Muscle layer of colon (tissue), 2 donors: Measurements from ENCODE around the gene PTPN1.
"Not testable (repeated sequence)": the region's sequence is repeated elsewhere in the genome, so short reads cannot be mapped to it uniquely, and the experiment has no call there.

ENCODE experiments used
- H3K27ac ChIP-seq: one replicate; pipeline ENCODE4 v1.7.0; 2013; ENCODE audit warnings: low read depth, mild to moderate bottlenecking, low read length, moderate library complexity
- H3K27me3 ChIP-seq, 2 donors: one replicate each; pipeline ENCODE4 v1.7.0; 2013; ENCODE audit warnings: low read length in 2 of 2, mild to moderate bottlenecking in 2 of 2; ENCODE audit not compliant: insufficient read depth in 2 of 2, control insufficient read depth in 1 of 2
- H3K36me3 ChIP-seq: one replicate; pipeline ENCODE4 v1.7.0; 2013; ENCODE audit warnings: mild to moderate bottlenecking, low read length; ENCODE audit not compliant: insufficient read depth
- H3K4me1 ChIP-seq: one replicate; pipeline ENCODE4 v1.7.0; 2013; ENCODE audit warnings: mild to moderate bottlenecking, low read length; ENCODE audit not compliant: insufficient read depth
- H3K4me3 ChIP-seq, 2 donors: one replicate each; pipeline ENCODE4 v1.7.0; 2013; ENCODE audit warnings: low read length in 2 of 2, low read depth in 1 of 2, mild to moderate bottlenecking in 1 of 2, moderate library complexity in 1 of 2
- H3K9ac ChIP-seq: one replicate; pipeline ENCODE4 v1.7.0; 2013; ENCODE audit warnings: low read length
- H3K9me3 ChIP-seq: one replicate; pipeline ENCODE4 v1.7.0; 2013; ENCODE audit warnings: mild to moderate bottlenecking, low read length
- donor health status: abdominal sarcoma.
- donor health status: Adenocarcinoma of cecum.

PTPN1 gene

GRCh38 chr20:50607436-50607835 lies 97.3 kb downstream of the PTPN1 start:
- H3K4me1 ChIP-seq: no peaks in the 10 kb centered on the region
- no peak overlapping the region for H3K9ac ChIP-seq
- no peaks in the 10 kb centered on the region for H3K9me3 ChIP-seq
- H3K27me3 ChIP-seq: no peaks in the 10 kb centered on the region
- H3K36me3 ChIP-seq: no peaks in the 10 kb centered on the region
- H3K27ac ChIP-seq: no peak overlapping the region
- no peak overlapping the region for H3K4me3 ChIP-seq

GRCh38 chr20:50607850-50608749 lies 97.9 kb downstream of the PTPN1 start:
- Histone ChIP-seq H3K27me3 (no peaks in the 10 kb centered on the region), H3K9me3 (no peaks in the 10 kb centered on the region), H3K4me1 (no peaks in the 10 kb centered on the region), H3K4me3 (no peak overlapping the region), H3K36me3 (no peaks in the 10 kb centered on the region), H3K9ac (no peak overlapping the region), H3K27ac (no peak overlapping the region)

- H3K4me3 ChIP-seq: no peak overlapping the region
- no peaks in the 10 kb centered on the region for H3K27me3 ChIP-seq
- no peaks in the 10 kb centered on the region for H3K9me3 ChIP-seq
- H3K9ac ChIP-seq: no peak overlapping the region
- H3K4me1 ChIP-seq: no peaks in the 10 kb centered on the region
- no peak overlapping the region for H3K27ac ChIP-seq
- no peaks in the 10 kb centered on the region for H3K36me3 ChIP-seq
Observed at GRCh38 chr20:50608750-50609104, 98.5 kb downstream of the PTPN1 start.

- Histone ChIP-seq H3K36me3 (no peaks in the 10 kb centered on the region), H3K4me1 (no peaks in the 10 kb centered on the region), H3K9me3 (no peaks in the 10 kb centered on the region), H3K9ac (no peak overlapping the region), H3K27ac (no peak overlapping the region), H3K27me3 (no peaks in the 10 kb centered on the region), H3K4me3 (no peak overlapping the region)
Observed at GRCh38 chr20:50609438-50609989, 99.3 kb downstream of the PTPN1 start.

- H3K9me3 ChIP-seq: no peaks in the 10 kb centered on the region
- H3K27ac ChIP-seq: no peak overlapping the region
- no peaks in the 10 kb centered on the region for H3K27me3 ChIP-seq
- no peaks in the 10 kb centered on the region for H3K4me1 ChIP-seq
- no peak overlapping the region for H3K9ac ChIP-seq
- H3K4me3 ChIP-seq: no peak overlapping the region
- no peaks in the 10 kb centered on the region for H3K36me3 ChIP-seq
Observed at GRCh38 chr20:50610212-50610718, 100.1 kb downstream of the PTPN1 start.

GRCh38 chr20:50611128-50611810 lies 101.1 kb downstream of the PTPN1 start:
- no peaks in the 10 kb centered on the region for H3K4me1 ChIP-seq
- no peaks in the 10 kb centered on the region for H3K9me3 ChIP-seq
- H3K9ac ChIP-seq: no peak overlapping the region
- H3K27me3 ChIP-seq: no peaks in the 10 kb centered on the region
- no peaks in the 10 kb centered on the region for H3K36me3 ChIP-seq
- no peak overlapping the region for H3K27ac ChIP-seq
- no peak overlapping the region for H3K4me3 ChIP-seq

- H3K27ac ChIP-seq: no peak overlapping the region
- no peaks in the 10 kb centered on the region for H3K27me3 ChIP-seq
- no peaks in the 10 kb centered on the region for H3K4me1 ChIP-seq
- peaks cover 4% of the 10 kb centered on the region for H3K36me3 ChIP-seq
- H3K9me3 ChIP-seq: no peaks in the 10 kb centered on the region
- no peak overlapping the region for H3K9ac ChIP-seq
- H3K4me3 ChIP-seq: no peak overlapping the region
Observed at GRCh38 chr20:50613438-50614169, 103.4 kb downstream of the PTPN1 start.

- no peaks in the 10 kb centered on the region for H3K9me3 ChIP-seq
- no peak overlapping the region for H3K27ac ChIP-seq
- peaks cover 4% of the 10 kb centered on the region for H3K36me3 ChIP-seq
- no peaks in the 10 kb centered on the region for H3K27me3 ChIP-seq
- no peak overlapping the region for H3K4me3 ChIP-seq
- H3K9ac ChIP-seq: no peak overlapping the region
- no peaks in the 10 kb centered on the region for H3K4me1 ChIP-seq
Observed at GRCh38 chr20:50615407-50615806, 105.2 kb downstream of the PTPN1 start.

GRCh38 chr20:50617022-50617421 lies 106.8 kb downstream of the PTPN1 start:
- H3K9ac ChIP-seq: no peak overlapping the region
- no peak overlapping the region for H3K27ac ChIP-seq
- no peaks in the 10 kb centered on the region for H3K4me1 ChIP-seq
- no peaks in the 10 kb centered on the region for H3K27me3 ChIP-seq
- H3K4me3 ChIP-seq: no peak overlapping the region
- H3K9me3 ChIP-seq: peaks cover 6% of the 10 kb centered on the region
- H3K36me3 ChIP-seq: peaks cover 4% of the 10 kb centered on the region

GRCh38 chr20:50618537-50618936 lies 108.4 kb downstream of the PTPN1 start:
- no peak overlapping the region for H3K9ac ChIP-seq
- H3K27me3 ChIP-seq: no peaks in the 10 kb centered on the region
- no peak overlapping the region for H3K27ac ChIP-seq
- H3K9me3 ChIP-seq: peaks cover 6% of the 10 kb centered on the region
- H3K4me3 ChIP-seq: no peak overlapping the region
- H3K4me1 ChIP-seq: no peaks in the 10 kb centered on the region
- peaks cover 4% of the 10 kb centered on the region for H3K36me3 ChIP-seq

- not testable (repeated sequence) for H3K9ac ChIP-seq, H3K9me3 ChIP-seq, H3K36me3 ChIP-seq, H3K27ac ChIP-seq, H3K4me1 ChIP-seq, H3K4me3 ChIP-seq, H3K27me3 ChIP-seq
Observed at GRCh38 chr20:50620459-50620858, 110.3 kb downstream of the PTPN1 start.
